OCI-LY1 (cell line): Measurements from ENCODE around the gene AKT3.
"Not testable (repeated sequence)": the region's sequence is repeated elsewhere in the genome, so short reads cannot be mapped to it uniquely, and the experiment has no call there.

Source experiments
- H2AFZ ChIP-seq: fragments of 200-600 bp; sonication (generic), shearing (Covaris generic); 2 replicates; pipeline ENCODE4 v1.6.0; 2014; ENCODE audit warnings: antibody characterized with exemption, mild to moderate bottlenecking, low read length
- H3F3A ChIP-seq: fragments of 200-600 bp; sonication (generic), shearing (Covaris generic); 2 replicates; pipeline ENCODE4 v1.6.0; 2014; ENCODE audit warnings: mild to moderate bottlenecking, antibody characterized with exemption, low read length, moderate library complexity; ENCODE audit not compliant: insufficient read depth
- H3K27ac ChIP-seq: fragments of 200-600 bp; sonication (generic); 2 replicates; pipeline ENCODE4 v1.5.1; 2014; ENCODE audit warnings: low read length, mixed run types, mild to moderate bottlenecking, low read depth; ENCODE audit not compliant: poor library complexity, severe bottlenecking
- H3K27me3 ChIP-seq: fragments of 200-600 bp; sonication (generic); 2 replicates; pipeline ENCODE4 v1.6.0; 2014; ENCODE audit warnings: antibody characterized with exemption, mild to moderate bottlenecking, low read length, moderate library complexity; ENCODE audit not compliant: insufficient read depth
- H3K36me3 ChIP-seq: fragments of 200-600 bp; sonication (generic); 2 replicates; pipeline ENCODE4 v1.6.1; 2014; ENCODE audit warnings: mild to moderate bottlenecking, antibody characterized with exemption, low read length, moderate library complexity, mixed read lengths; ENCODE audit not compliant: insufficient read depth
- H3K4me1 ChIP-seq: fragments of 200-600 bp; sonication (generic); 2 replicates; pipeline ENCODE4 v1.5.1; 2014; ENCODE audit warnings: mild to moderate bottlenecking, low read length, moderate library complexity; ENCODE audit not compliant: insufficient read depth, severe bottlenecking
- H3K4me2 ChIP-seq: fragments of 200-600 bp; sonication (generic), shearing (Covaris generic); 2 replicates; pipeline ENCODE4 v1.6.1; 2014; ENCODE audit warnings: low read length
- H3K4me3 ChIP-seq: fragments of 200-600 bp; sonication (generic); 2 replicates; pipeline ENCODE4 v1.5.1; 2014; ENCODE audit warnings: low read length, low read depth, mild to moderate bottlenecking, mixed read lengths; ENCODE audit not compliant: poor library complexity, severe bottlenecking
- H3K79me2 ChIP-seq: fragments of 200-600 bp; shearing (Covaris generic); 2 replicates; pipeline ENCODE4 v1.6.1; 2016; ENCODE audit warnings: mixed run types, low read length, mixed read lengths; ENCODE audit not compliant: insufficient read depth
- H3K9ac ChIP-seq: fragments of 200-600 bp; sonication (generic), shearing (Covaris generic); 2 replicates; pipeline ENCODE4 v1.6.1; 2014; ENCODE audit warnings: mild to moderate bottlenecking, low read length, mixed read lengths
- H3K9me2 ChIP-seq: fragments of 200-600 bp; sonication (generic), shearing (Covaris generic); 2 replicates; pipeline ENCODE4 v1.6.1; 2014; ENCODE audit warnings: low read depth, mild to moderate bottlenecking, low read length, mixed read lengths
- H3K9me3 ChIP-seq: fragments of 200-600 bp; shearing (Covaris generic); 2 replicates; pipeline ENCODE4 v1.6.1; 2014; ENCODE audit warnings: low read length, mixed read lengths
- H4K20me1 ChIP-seq: fragments of 200-600 bp; sonication (generic), shearing (Covaris generic); 2 replicates; pipeline ENCODE4 v1.6.0; 2016; ENCODE audit warnings: mild to moderate bottlenecking, low read length; ENCODE audit not compliant: insufficient read depth
- CTCF ChIP-seq: fragments of 200-600 bp; sonication (generic), shearing (Covaris generic); IDR thresholded peaks from 2 replicates; pipeline ENCODE4 v1.5.1; 2017; ENCODE audit warnings: mild to moderate bottlenecking, antibody characterized with exemption, low read length, moderate library complexity, mixed read lengths
- EZH2 ChIP-seq: fragments of 200-600 bp; sonication (generic), shearing (Covaris generic); IDR thresholded peaks from 2 replicates; pipeline ENCODE4 v1.8.0; 2017; ENCODE audit warnings: borderline replicate concordance, mixed run types, mild to moderate bottlenecking, antibody characterized with exemption, low read length, moderate library complexity, mixed read lengths

Gene AKT3

DNA sequence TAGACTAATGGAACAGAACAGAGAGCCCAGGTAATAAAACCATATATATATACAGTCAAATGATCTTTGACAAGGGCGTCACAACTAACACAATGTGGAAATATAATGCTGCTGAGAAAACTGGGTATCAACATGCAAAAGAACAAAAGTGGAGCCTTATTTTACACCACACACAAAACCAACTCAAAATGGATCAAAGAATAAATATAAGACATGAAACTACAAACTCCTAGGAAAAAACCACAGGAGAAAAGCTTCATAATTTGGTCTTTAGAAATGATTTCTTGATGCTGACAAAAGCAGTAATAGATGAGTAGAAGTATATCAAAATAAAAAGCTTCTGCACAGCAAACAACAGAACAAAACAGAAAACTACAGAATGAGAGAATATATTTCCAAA, 192.2 kb downstream of the AKT3 start:
- Histone ChIP-seq H3K9ac (no peak overlapping the region), H3K27me3 (no peaks in the 10 kb centered on the region), H3K4me3 (no peak overlapping the region), H3K27ac (no peak overlapping the region), H3K4me1 (no peaks in the 10 kb centered on the region), H4K20me1 (no peaks in the 10 kb centered on the region), H3K79me2 (no peaks in the 10 kb centered on the region), H2AFZ (no peak overlapping the region), H3K9me2 (no peaks in the 10 kb centered on the region), H3K9me3 (no peaks in the 10 kb centered on the region), H3K4me2 (no peak overlapping the region), H3K36me3 (no peaks in the 10 kb centered on the region), H3F3A (no peaks in the 10 kb centered on the region)
- TF ChIP-seq CTCF = no peak
- no peak for TF ChIP-seq EZH2

DNA sequence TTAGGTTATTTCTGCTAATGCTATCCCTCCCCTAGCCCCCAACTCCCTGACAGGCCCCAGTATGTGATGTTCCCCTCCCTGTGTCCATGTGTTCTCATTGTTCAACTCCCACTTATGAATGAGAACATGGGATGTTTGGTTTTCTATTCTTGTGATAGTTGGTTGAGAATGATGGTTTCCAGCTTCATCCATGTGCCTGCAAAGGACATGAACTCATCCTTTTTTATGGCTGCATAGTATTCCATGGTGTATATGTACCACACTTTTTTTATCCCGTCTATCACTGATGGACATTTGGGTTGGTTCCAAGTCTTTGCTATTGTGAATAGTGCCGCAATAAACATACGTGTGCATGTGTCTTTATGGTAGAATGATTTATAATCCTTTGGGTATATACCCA, 200.5 kb downstream of the AKT3 start:
- not testable (repeated sequence) for H3K9ac ChIP-seq, H3K27me3 ChIP-seq, H3K9me2 ChIP-seq, H3K4me3 ChIP-seq, H3K36me3 ChIP-seq, H3K9me3 ChIP-seq, H3K27ac ChIP-seq, H3F3A ChIP-seq, H3K4me1 ChIP-seq, H4K20me1 ChIP-seq, H3K79me2 ChIP-seq, H3K4me2 ChIP-seq, H2AFZ ChIP-seq

DNA sequence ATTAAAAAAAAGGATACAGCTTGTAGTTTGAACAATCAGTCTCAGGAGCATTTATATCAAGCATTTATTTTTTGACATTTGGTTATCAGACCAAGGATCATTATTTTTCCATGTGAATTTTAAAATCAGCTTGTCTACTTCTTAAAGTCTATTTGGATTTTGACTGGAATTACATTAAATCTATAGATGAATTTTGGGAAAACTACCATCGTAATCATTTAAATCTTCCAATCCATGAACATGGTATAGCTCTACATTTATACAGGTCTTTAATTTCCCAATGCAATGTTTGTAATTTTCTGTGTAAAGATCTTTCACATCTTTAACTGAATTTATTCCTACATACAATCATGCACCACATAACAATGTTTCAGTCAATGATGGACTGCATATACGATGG, 203.2 kb downstream of the AKT3 start:
- Histone ChIP-seq H3K4me1 (no peaks in the 10 kb centered on the region), H2AFZ (no peak overlapping the region), H3F3A (no peaks in the 10 kb centered on the region), H3K9me2 (no peaks in the 10 kb centered on the region), H3K27ac (no peak overlapping the region), H3K9me3 (no peaks in the 10 kb centered on the region), H3K9ac (no peak overlapping the region), H3K79me2 (no peaks in the 10 kb centered on the region), H3K4me3 (no peak overlapping the region), H4K20me1 (no peaks in the 10 kb centered on the region), H3K4me2 (no peak overlapping the region), H3K36me3 (no peaks in the 10 kb centered on the region), H3K27me3 (no peaks in the 10 kb centered on the region)
- no peak for TF ChIP-seq CTCF
- no peak for TF ChIP-seq EZH2

- Histone ChIP-seq H3K9me2 (no peaks in the 10 kb centered on the region), H3K27me3 (no peaks in the 10 kb centered on the region), H3K9me3 (no peaks in the 10 kb centered on the region), H3K4me1 (no peaks in the 10 kb centered on the region), H3K79me2 (no peaks in the 10 kb centered on the region), H3K27ac (no peak overlapping the region), H2AFZ (no peak overlapping the region), H3F3A (no peaks in the 10 kb centered on the region), H3K36me3 (no peaks in the 10 kb centered on the region), H3K4me2 (no peak overlapping the region), H3K9ac (no peak overlapping the region), H3K4me3 (no peak overlapping the region), H4K20me1 (no peaks in the 10 kb centered on the region)
- no peak for TF ChIP-seq EZH2
- no peak for TF ChIP-seq CTCF
These were observed 204.8 kb downstream of the AKT3 start for GRCh38 chr1:243645281-243645680.
